Activated CD4-positive, alpha-beta T cell treated with anti-CD3 and anti-CD28 coated beads for 36 hours (primary cell): Measurements from ENCODE around the gene NCKAP5. TPM values are rescaled to one million over a fixed set of nuclear protein-coding genes. Genes with fewer than 3 reads are reported as not detected.
"Not testable (repeated sequence)": the region's sequence is repeated elsewhere in the genome, so short reads cannot be mapped to it uniquely, and the experiment has no call there.

ENCODE experiments used
- ATAC-seq: fragments of 200-7000 bp; cut with Tn5 transposase; one replicate; pipeline ENCODE4 v1.10.0; 2021; ENCODE audit warnings: mild to moderate bottlenecking, moderate library complexity
- CTCF ChIA-PET: fragments of 350-600 bp; sonication (Branson Sonifier 250); formaldehyde crosslinking; loops from one replicate; lab custom pipeline; 2021; ENCODE audit warnings: antibody characterized with exemption; lab: Charles Lee
- POLR2A ChIA-PET: fragments of 350-600 bp; sonication (Branson Sonifier 250); formaldehyde crosslinking; loops from one replicate; lab custom pipeline; 2021; ENCODE audit warnings: antibody characterized with exemption, inconsistent platforms; lab: Charles Lee
- DNase-seq: peaks from one replicate; pipeline ENCODE4 v3.0.0-alpha.2; 2020
- H3K27ac Mint-ChIP-seq: one replicate; pipeline ENCODE4 v1.8.0; 2021; ENCODE audit warnings: mixed read lengths
- H3K27me3 Mint-ChIP-seq: one replicate; pipeline ENCODE4 v1.8.0; 2021; ENCODE audit warnings: mixed read lengths
- H3K36me3 Mint-ChIP-seq: one replicate; pipeline ENCODE4 v1.8.0; 2021; ENCODE audit warnings: low read depth, mixed read lengths
- H3K4me1 Mint-ChIP-seq: one replicate; pipeline ENCODE4 v1.8.0; 2021; ENCODE audit warnings: mixed read lengths
- H3K4me3 Mint-ChIP-seq: one replicate; pipeline ENCODE4 v1.8.0; 2021; ENCODE audit warnings: mild to moderate bottlenecking, moderate library complexity, mixed read lengths
- H3K9me3 Mint-ChIP-seq: one replicate; pipeline ENCODE4 v1.8.0; 2021; ENCODE audit warnings: low read depth, mixed read lengths
- intact Hi-C, 2 experiments: fragments of 100-400 bp; cut with DNase I in 1 of 2; cut with micrococcal nuclease in 1 of 2; formaldehyde crosslinking; loops; one replicate each; pipeline versions ENCODE4 v1.14.2 to v1.15.1; 2022 to 2024; cut with DNase I, micrococcal nuclease
- total RNA-seq, 2 experiments: library from RNA; stranded (reverse); gene quantifications; one replicate each; pipeline ENCODE4 v1.2.3, GENCODE V29; 2021

NCKAP5 gene
- total RNA-seq, 2 experiments from 2014 or later: not detected

DNA sequence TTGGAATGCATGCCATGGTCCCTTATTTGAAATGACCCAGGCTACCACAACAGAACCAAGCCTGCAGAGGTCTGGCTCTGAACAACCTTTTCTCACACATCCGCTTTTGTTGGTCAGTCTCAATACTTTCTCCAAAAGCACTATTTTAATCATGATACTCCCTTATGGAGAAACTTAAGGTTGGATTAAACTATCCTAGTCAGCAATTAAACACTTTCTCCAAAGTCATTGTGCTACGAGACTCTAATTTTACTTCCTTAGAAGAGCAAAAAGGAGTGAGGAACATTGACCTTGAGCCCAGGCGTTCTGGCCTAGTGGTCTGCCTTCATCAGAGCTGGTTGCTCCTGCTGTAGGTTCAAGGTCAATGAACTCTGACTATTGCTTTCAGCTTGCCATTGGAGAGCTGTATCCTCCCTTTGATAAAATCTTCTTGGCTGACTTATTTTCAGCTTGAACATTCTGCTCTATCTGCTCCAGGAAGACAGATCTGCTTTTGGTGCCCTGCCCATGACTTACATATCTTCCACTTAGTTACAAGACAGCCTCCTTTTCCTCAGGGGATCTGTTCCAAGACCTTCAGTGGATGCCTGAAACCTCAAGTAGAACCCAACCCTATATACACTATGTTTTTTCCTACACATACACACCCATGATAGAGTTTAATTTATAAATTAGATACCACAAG lies 91.2 kb downstream of the NCKAP5 start:
- no peaks in the 10 kb centered on the region for H3K4me1 Mint-ChIP-seq
- no peak overlapping the region for H3K4me3 Mint-ChIP-seq
- no peak for ATAC-seq
- intact Hi-C loops: no loop called here
- H3K27me3 Mint-ChIP-seq: no peaks in the 10 kb centered on the region
- no peak for DNase-seq
- POLR2A ChIA-PET: no interaction called here
- CTCF ChIA-PET: interaction anchor here (0.5 kb wide), 1 partner anchor 628 kb away, joined by 4 read pairs; no protein-coding TSS in a partner anchor
- H3K9me3 Mint-ChIP-seq: no peaks in the 10 kb centered on the region
- no peak overlapping the region for H3K27ac Mint-ChIP-seq
- H3K36me3 Mint-ChIP-seq: no peaks in the 10 kb centered on the region

DNA sequence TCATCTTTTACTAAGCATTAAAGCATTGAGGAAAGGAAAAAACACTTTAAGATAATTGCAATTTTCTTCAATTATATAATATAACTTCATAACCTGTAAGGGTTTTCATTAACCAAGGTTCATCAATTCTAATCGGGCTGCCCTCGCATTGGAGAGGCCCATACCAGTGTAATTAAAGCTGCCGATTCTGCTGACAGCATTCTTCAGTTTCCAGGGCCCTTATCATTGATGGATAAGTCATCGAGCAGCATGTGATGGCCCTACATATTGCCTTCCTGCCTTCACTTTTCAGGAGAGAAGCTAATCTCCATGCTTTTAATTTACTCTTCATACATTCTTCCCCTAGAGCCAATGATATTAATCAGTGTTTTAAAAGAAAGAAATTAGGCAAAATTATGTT lies 92.0 kb downstream of the NCKAP5 start:
- ChIA-PET POLR2A (no interaction called here), CTCF (interaction anchor here (0.5 kb wide), 1 partner anchor 627 kb away, joined by 4 read pairs; no protein-coding TSS in a partner anchor)
- DNase-seq: no peak
- intact Hi-C loops: no loop called here
- no peak for ATAC-seq
- no peaks in the 10 kb centered on the region for H3K36me3 Mint-ChIP-seq
- H3K4me1 Mint-ChIP-seq: no peaks in the 10 kb centered on the region
- H3K4me3 Mint-ChIP-seq: no peak overlapping the region
- no peaks in the 10 kb centered on the region for H3K9me3 Mint-ChIP-seq
- H3K27me3 Mint-ChIP-seq: no peaks in the 10 kb centered on the region
- H3K27ac Mint-ChIP-seq: no peak overlapping the region

DNA sequence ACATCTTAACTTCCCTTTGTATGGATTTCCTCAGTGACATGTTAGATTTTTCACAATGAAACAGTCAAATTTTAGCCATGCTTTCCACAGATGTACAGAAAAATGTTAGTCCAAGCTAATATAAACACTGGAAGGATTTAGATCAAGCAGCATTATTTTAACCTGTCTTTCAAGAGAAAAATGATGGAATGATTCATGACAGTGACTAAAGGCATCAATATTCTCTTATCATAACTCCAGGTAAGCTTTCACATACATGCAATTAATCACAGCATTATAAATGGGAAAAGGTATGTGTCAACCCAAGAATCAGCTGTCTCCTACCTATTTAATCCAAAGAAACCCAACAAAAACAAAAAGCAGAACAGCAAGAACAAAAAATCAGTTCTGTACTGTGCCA lies 92.7 kb downstream of the NCKAP5 start:
- intact Hi-C loops: no loop called here
- POLR2A ChIA-PET: no interaction called here
- no peaks in the 10 kb centered on the region for H3K36me3 Mint-ChIP-seq
- DNase-seq (no peak), ATAC-seq (no peak)
- CTCF ChIA-PET: no interaction called here
- H3K4me1 Mint-ChIP-seq: no peaks in the 10 kb centered on the region
- no peaks in the 10 kb centered on the region for H3K27me3 Mint-ChIP-seq
- no peaks in the 10 kb centered on the region for H3K9me3 Mint-ChIP-seq
- H3K27ac Mint-ChIP-seq: no peak overlapping the region
- no peak overlapping the region for H3K4me3 Mint-ChIP-seq

DNA sequence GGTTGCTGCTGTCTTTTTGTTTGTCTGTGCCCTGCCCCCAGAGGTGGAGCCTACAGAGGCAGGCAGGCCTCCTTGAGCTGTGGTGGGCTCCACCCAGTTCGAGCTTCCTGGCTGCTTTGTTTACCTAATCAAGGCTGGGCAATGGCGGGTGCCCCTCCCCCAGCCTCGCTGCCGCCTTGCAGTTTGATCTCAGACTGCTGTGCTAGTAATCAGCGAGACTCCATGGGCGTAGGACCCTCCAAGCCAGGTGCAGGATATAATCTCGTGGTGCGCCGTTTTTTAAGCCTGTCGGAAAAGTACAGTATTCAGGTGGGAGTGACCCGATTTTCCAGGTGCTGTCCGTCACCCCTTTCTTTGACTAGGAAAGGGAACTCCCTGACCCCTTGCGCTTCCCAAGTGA lies 97.8 kb downstream of the NCKAP5 start:
- H3K9me3 Mint-ChIP-seq, intact Hi-C loops, H3K4me3 Mint-ChIP-seq, H3K27me3 Mint-ChIP-seq, H3K4me1 Mint-ChIP-seq, ATAC-seq, H3K36me3 Mint-ChIP-seq, POLR2A ChIA-PET, DNase-seq, CTCF ChIA-PET, H3K27ac Mint-ChIP-seq: not testable (repeated sequence)

DNA sequence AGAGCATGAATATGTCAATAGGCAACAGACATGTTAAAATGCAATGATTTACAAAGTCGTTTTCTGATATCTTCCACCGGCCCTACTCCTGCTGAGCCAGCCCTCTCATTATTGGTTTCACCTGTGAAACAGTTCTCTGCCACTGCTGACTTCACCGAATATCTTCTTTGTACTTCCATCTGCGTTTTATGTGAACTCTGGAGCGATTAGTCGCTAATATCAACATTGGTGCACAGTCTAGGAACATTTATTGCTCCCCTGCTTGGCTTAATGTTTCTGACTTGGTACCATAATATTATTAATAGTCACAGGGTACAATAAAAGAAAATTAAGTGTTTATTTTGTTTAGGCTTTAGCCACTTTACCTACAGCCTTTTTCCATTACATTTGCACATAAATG lies 105.5 kb downstream of the NCKAP5 start:
- Mint-ChIP-seq H3K27ac (no peak overlapping the region), H3K9me3 (peaks cover 2% of the 10 kb centered on the region), H3K4me1 (no peaks in the 10 kb centered on the region), H3K27me3 (no peaks in the 10 kb centered on the region), H3K36me3 (no peaks in the 10 kb centered on the region), H3K4me3 (no peak overlapping the region)
- ChIA-PET POLR2A (no interaction called here), CTCF (no interaction called here)
- ATAC-seq (no peak), DNase-seq (no peak)
- intact Hi-C loops: no loop called here

DNA sequence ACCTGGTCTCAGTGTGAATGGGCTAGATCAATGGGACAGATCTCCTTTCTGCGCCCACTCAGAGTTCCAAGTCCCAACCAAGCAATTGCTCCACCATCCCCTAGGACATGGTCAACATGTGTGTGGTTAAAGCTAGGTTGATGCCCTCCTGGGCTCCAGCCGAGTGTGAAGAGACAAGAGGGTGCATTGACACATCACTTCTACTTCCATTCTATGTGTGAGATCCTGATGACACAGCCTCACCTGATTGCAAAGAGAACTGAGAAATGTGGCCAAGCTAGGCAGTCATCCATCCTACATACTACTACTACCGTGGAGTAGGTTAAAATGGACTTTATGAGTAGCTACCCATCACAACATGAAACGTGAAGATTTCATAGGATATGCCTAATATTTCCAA lies 106.8 kb downstream of the NCKAP5 start:
- intact Hi-C loops: no loop called here
- no peak overlapping the region for H3K27ac Mint-ChIP-seq
- H3K4me3 Mint-ChIP-seq: no peak overlapping the region
- H3K9me3 Mint-ChIP-seq: peaks cover 2% of the 10 kb centered on the region
- no peaks in the 10 kb centered on the region for H3K36me3 Mint-ChIP-seq
- ChIA-PET POLR2A (no interaction called here), CTCF (no interaction called here)
- ATAC-seq: no peak
- H3K4me1 Mint-ChIP-seq: no peaks in the 10 kb centered on the region
- no peaks in the 10 kb centered on the region for H3K27me3 Mint-ChIP-seq
- DNase-seq: no peak

DNA sequence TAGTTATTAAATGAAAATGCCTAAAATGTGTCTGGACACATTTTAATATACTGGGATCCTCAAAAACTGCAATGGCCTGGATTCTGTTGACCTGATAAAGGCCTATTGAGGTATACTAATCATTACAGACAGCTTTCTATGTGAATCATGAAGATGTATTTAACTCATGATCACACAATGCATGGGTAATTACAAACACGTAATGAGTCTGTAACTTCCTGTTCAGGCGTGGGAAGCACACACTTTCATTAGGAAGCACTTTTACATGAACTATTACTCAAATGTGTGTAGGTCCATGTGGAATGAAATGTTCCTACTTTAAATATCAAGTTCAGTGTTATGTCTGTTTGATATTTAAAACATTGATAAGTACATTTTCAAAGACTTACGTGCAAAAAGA lies 108.7 kb downstream of the NCKAP5 start:
- ATAC-seq: no peak
- Mint-ChIP-seq H3K36me3 (no peaks in the 10 kb centered on the region), H3K4me3 (no peak overlapping the region), H3K9me3 (peaks cover 2% of the 10 kb centered on the region), H3K27ac (no peak overlapping the region), H3K27me3 (no peaks in the 10 kb centered on the region), H3K4me1 (no peaks in the 10 kb centered on the region)
- intact Hi-C loops: no loop called here
- ChIA-PET POLR2A (no interaction called here), CTCF (interaction anchor here (0.7 kb wide), 1 partner anchor 76 kb away, joined by 3 read pairs; no protein-coding TSS in a partner anchor)
- DNase-seq: no peak

DNA sequence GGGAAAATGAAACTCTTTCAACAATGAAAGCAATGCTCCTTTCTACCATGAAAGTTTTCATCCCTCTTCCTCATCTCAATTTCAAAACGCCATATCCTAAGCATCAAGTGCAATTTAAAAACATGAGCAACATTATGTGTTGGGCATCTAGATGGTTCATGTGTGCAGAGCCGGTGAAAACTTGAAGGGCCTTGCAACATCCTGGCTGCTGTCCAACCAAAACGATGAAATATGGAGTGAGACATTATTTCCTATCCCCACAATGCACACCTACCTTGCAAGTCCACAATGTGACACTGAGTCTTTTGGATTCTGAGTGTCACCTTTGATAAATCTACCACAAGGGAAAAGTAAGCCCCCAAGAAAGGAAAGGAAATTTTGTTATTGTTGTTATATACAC lies 110.0 kb downstream of the NCKAP5 start:
- ChIA-PET POLR2A (no interaction called here), CTCF (no interaction called here)
- Mint-ChIP-seq H3K36me3 (no peaks in the 10 kb centered on the region), H3K4me1 (no peaks in the 10 kb centered on the region), H3K9me3 (peaks cover 2% of the 10 kb centered on the region), H3K27ac (no peak overlapping the region), H3K4me3 (no peak overlapping the region), H3K27me3 (no peaks in the 10 kb centered on the region)
- ATAC-seq: no peak
- intact Hi-C loops: no loop called here
- no peak for DNase-seq

DNA sequence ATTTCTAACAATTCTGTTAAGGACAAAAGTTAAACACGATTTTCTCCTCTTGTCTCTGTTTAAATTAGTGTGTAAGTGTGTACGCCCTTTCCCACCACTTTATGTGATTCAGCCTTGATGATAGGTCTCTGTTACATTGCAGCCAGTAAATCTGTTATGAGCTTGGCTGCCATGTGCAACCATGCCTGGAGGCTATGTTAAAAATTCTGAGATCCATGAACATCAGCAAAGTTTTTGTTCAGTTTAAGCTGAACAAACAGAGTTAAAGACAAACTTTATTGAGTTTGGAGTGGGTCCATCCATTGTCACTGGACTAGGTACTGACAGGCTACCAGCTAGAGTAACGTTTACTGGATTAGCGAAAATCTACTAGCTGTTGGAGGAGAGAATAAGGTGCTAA lies 110.4 kb downstream of the NCKAP5 start:
- Mint-ChIP-seq H3K4me1 (no peaks in the 10 kb centered on the region), H3K4me3 (no peak overlapping the region), H3K27me3 (no peaks in the 10 kb centered on the region), H3K27ac (no peak overlapping the region), H3K9me3 (peaks cover 2% of the 10 kb centered on the region), H3K36me3 (no peaks in the 10 kb centered on the region)
- ATAC-seq (no peak), DNase-seq (no peak)
- ChIA-PET CTCF (no interaction called here), POLR2A (no interaction called here)
- intact Hi-C loops: no loop called here

DNA sequence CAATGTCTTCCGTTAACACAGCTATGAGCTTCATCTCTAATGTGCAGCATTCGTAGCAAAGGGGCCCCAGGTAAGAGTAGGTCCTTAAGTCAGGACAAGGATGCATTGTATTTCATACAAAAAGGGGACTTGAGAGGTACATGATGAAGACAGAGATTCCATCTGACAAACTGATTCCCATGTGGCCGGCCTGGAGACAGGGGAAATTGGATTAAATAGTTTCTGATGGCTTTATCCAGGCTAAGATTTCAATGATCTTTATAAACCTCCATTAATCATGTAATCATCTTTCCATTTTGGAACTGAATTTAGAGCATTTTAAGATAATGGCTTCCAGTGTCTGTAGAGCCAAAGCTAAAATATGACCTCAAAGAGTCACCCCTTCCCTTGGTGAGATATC lies 111.3 kb downstream of the NCKAP5 start:
- Mint-ChIP-seq H3K9me3 (no peaks in the 10 kb centered on the region), H3K27ac (no peak overlapping the region), H3K27me3 (no peaks in the 10 kb centered on the region), H3K36me3 (no peaks in the 10 kb centered on the region), H3K4me1 (no peaks in the 10 kb centered on the region), H3K4me3 (no peak overlapping the region)
- intact Hi-C loops: no loop called here
- DNase-seq: no peak
- no peak for ATAC-seq
- ChIA-PET POLR2A (no interaction called here), CTCF (no interaction called here)

DNA sequence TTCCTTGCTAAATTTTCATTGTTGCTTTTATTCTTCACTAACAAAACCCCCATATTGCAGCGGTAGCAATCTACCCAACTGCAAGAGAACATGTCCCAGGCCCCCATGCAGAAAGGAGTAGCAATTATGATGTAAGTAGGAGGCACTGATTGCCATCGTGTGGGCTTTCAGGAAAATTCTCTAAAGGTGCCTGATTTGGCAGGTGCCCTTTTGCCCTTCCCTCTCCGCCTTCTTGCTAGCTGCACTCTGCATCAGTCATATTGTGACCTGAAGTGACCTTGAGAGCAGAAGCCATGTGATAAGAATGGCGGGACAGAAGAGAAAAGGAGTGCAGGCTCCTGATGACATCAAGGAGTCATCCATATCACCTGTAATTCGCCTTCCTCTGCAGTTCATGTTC lies 112.1 kb downstream of the NCKAP5 start:
- DNase-seq: no peak
- ATAC-seq: no peak
- CTCF ChIA-PET: no interaction called here
- H3K27ac Mint-ChIP-seq: no peak overlapping the region
- H3K9me3 Mint-ChIP-seq: no peaks in the 10 kb centered on the region
- H3K27me3 Mint-ChIP-seq: no peaks in the 10 kb centered on the region
- H3K4me1 Mint-ChIP-seq: no peaks in the 10 kb centered on the region
- intact Hi-C loops: no loop called here
- no peaks in the 10 kb centered on the region for H3K36me3 Mint-ChIP-seq
- POLR2A ChIA-PET: no interaction called here
- H3K4me3 Mint-ChIP-seq: no peak overlapping the region

DNA sequence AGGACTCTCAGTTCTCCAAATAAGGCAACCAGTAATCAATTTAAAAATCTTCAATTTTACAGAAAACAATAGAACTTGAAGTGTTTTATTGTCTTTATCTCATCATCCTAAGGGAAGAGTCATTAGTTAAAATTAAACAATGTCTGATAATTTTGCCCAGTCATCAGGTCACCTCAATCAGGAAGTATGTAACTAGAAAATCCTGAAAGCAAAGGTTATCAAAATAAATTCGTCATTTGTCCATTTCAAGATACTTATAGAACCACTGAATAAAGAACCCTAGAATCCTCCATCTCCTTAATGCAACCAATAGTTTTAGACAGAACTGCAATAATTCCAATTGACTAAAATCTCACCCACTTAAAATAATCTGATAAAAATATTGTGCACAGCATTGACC lies 115.2 kb downstream of the NCKAP5 start:
- ATAC-seq (no peak), DNase-seq (no peak)
- CTCF ChIA-PET: no interaction called here
- H3K4me3 Mint-ChIP-seq: no peak overlapping the region
- POLR2A ChIA-PET: no interaction called here
- no peaks in the 10 kb centered on the region for H3K27me3 Mint-ChIP-seq
- no peaks in the 10 kb centered on the region for H3K36me3 Mint-ChIP-seq
- H3K9me3 Mint-ChIP-seq: no peaks in the 10 kb centered on the region
- intact Hi-C loops: no loop called here
- no peak overlapping the region for H3K27ac Mint-ChIP-seq
- H3K4me1 Mint-ChIP-seq: no peaks in the 10 kb centered on the region
